Keratinocyte (primary cell): ENCODE data around the gene DDIT4L. TPM values are rescaled to one million over a fixed set of nuclear protein-coding genes. Genes with fewer than 3 reads are reported as not detected.

ENCODE experiments used
- DNase-seq: peaks from one replicate; pipeline ENCODE4 v3.0.0-alpha.2; 2011; ENCODE audit warnings: low read depth, missing footprints, low spot score
- FAIRE-seq: peaks from 2 replicates; lab custom pipeline; 2011; peaks lifted over from hg19 to GRCh38; lab: Jason Lieb, UNC
- H2AFZ ChIP-seq: 2 replicates; pipeline ENCODE4 v1.6.0; 2012; ENCODE audit warnings: low read length, control low read depth, inconsistent platforms; ENCODE audit not compliant: control insufficient read depth
- H3K27ac ChIP-seq: 2 replicates; pipeline ENCODE4 v1.5.1; 2011; ENCODE audit warnings: low read length; ENCODE audit not compliant: control insufficient read depth, insufficient read depth
- H3K27me3 ChIP-seq: 3 replicates; pipeline ENCODE4 v1.6.0; 2011; ENCODE audit warnings: low read length; ENCODE audit not compliant: control insufficient read depth, insufficient read depth; ENCODE audit errors: extremely low read depth
- H3K36me3 ChIP-seq, 2 experiments: 2 replicates in 1 of 2; 3 replicates in 1 of 2; pipeline ENCODE4 v1.5.1; 2011; ENCODE audit warnings: low read length in 2 of 2, mild to moderate bottlenecking in 1 of 2; ENCODE audit not compliant: control insufficient read depth in 2 of 2, insufficient read depth in 2 of 2; ENCODE audit errors: extremely low read depth in 1 of 2
- H3K4me1 ChIP-seq: 3 replicates; pipeline ENCODE4 v1.5.1; 2011; ENCODE audit warnings: low read length; ENCODE audit not compliant: control insufficient read depth, insufficient read depth; ENCODE audit errors: extremely low read depth
- H3K4me2 ChIP-seq: 3 replicates; pipeline ENCODE4 v1.6.0; 2011; ENCODE audit warnings: low read depth, low read length; ENCODE audit not compliant: control insufficient read depth, insufficient read depth; ENCODE audit errors: extremely low read depth
- H3K4me3 ChIP-seq, 3 experiments: fragments of 200-600 bp in 1 of 3; sonication (generic) in 1 of 3; 2 replicates in 2 of 3; 3 replicates in 1 of 3; pipeline ENCODE4 v1.5.1; 2011 to 2016; ENCODE audit warnings: low read length in 3 of 3, mild to moderate bottlenecking in 3 of 3, control low read depth in 2 of 3, inconsistent platforms in 1 of 3, low read depth in 1 of 3, mixed read lengths in 1 of 3, mixed run types in 1 of 3, moderate library complexity in 1 of 3; ENCODE audit not compliant: control insufficient read depth in 2 of 3, insufficient read depth in 2 of 3; ENCODE audit errors: extremely low read depth in 1 of 3
- H3K79me2 ChIP-seq: 2 replicates; pipeline ENCODE4 v1.6.0; 2012; ENCODE audit warnings: low read length; ENCODE audit not compliant: control insufficient read depth, insufficient read depth
- H3K9ac ChIP-seq: 3 replicates; pipeline ENCODE4 v1.6.0; 2011; ENCODE audit warnings: low read length; ENCODE audit not compliant: control insufficient read depth, insufficient read depth; ENCODE audit errors: extremely low read depth
- H3K9me1 ChIP-seq: 3 replicates; pipeline ENCODE4 v1.6.0; 2011; ENCODE audit warnings: low read length; ENCODE audit not compliant: control insufficient read depth, insufficient read depth; ENCODE audit errors: extremely low read depth
- H3K9me3 ChIP-seq: 2 replicates; pipeline ENCODE4 v1.5.1; 2012; ENCODE audit warnings: low read depth, low read length; ENCODE audit not compliant: control insufficient read depth
- H4K20me1 ChIP-seq: 3 replicates; pipeline ENCODE4 v1.6.0; 2011; ENCODE audit warnings: low read length; ENCODE audit not compliant: control insufficient read depth, insufficient read depth; ENCODE audit errors: extremely low read depth
- EZH2 ChIP-seq: IDR thresholded peaks from one replicate; pipeline ENCODE4 v1.6.1; 2012; ENCODE audit warnings: inconsistent platforms, mild to moderate bottlenecking, low read length, moderate library complexity
- dilution Hi-C: fragments of 300-500 bp; cut with MboI; formaldehyde crosslinking; loops from one replicate; pipeline ENCODE4 v1.7.0; 2020; ENCODE audit warnings: low sequenced_read_pairs; ENCODE audit not compliant: extremely low pct_ligation_motif_present
- polyA plus RNA-seq, 5 experiments: library from polyadenylated mRNA; depleted of rRNA in 3 of 5; stranded (reverse) in 3 of 5; stranded (forward) in 1 of 5; unstranded in 1 of 5; fragments of >200 nt; gene quantifications; 1 replicate in 1 of 5; 2 replicates in 3 of 5; 3 replicates in 1 of 5; pipeline versions ENCODE4 v1.2.1 to v1.2.3, GENCODE V29; 2011 to 2012; ENCODE audit warnings: missing spikeins in 2 of 5, low read depth in 1 of 5, low replicate concordance in 1 of 5
- TF ChIP-seq, protein P1 (sequence below), 3 experiments: IDR thresholded peaks in 1 of 3; conservative IDR thresholded peaks in 1 of 3; optimal IDR thresholded peaks in 1 of 3; 2 replicates in 2 of 3; 3 replicates in 1 of 3; pipeline versions ENCODE3 to v1.5.1; 2011; ENCODE audit warnings: low read length in 3 of 3, mild to moderate bottlenecking in 3 of 3, moderate library complexity in 2 of 3, control low read depth in 1 of 3, inconsistent platforms in 1 of 3; ENCODE audit not compliant: insufficient read depth in 2 of 3; ENCODE audit errors: extremely low read depth in 1 of 3

Gene DDIT4L
- polyA plus RNA-seq, 1 donor (not counting 4 experiments of a cell fraction or from before 2014, with no cell fraction given) = 0.46 TPM

DNA sequence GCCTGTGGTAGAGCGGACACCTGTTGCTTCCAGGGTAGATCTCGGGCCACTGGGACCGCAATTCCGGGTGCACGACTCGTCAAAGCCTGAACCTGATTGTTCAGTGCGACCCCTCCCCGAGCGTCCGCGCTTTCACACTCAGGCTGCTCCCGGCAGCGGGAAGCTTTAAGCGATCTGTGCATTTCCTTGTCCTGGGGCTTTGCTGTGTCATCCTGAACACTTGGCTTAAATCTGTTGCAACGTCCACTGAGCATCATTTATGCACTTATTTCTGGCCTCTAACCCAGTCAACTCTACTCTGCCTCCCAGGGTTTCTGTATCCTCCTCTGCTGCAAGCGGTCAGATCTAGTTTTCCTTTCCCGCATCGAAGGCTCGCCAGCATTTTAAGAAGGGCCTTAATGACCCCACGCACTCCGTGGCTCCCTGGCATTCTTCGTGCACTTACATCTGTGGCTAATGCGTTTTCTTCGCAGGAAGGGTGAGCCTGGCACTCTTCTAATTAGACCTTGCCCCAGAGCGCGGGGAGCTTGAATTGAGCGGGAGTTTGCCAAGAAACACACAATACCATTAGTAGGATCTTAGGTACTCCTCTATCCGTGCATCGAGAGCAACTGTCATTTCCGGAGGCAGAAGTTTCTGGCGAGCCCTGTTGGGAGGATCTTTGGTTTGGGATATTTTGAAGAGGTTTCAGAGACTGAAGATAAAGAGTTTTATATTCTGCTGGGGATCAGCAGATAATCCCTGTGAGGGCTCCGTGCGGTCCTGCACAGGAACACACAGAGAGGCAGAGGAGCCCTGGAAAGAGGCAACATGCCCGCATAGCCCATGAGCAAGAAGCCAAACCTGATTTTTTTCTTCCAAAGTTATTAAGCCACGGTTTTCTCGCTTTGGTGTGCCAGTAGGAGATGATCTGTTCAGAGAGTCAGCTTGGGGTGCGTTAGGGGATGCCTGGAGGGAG lies 654 bp upstream of the DDIT4L start:
- Histone ChIP-seq H3K36me3 (no peaks in the 10 kb centered on the region), H3K9ac (no peak overlapping the region), H3K4me2 (peak overlapping the region; percentile 89), H3K9me1 (no peaks in the 10 kb centered on the region), H2AFZ (peak overlapping the region; percentile 61), H3K27me3 (no peaks in the 10 kb centered on the region), H4K20me1 (no peaks in the 10 kb centered on the region), H3K27ac (no peak overlapping the region), H3K4me1 (peaks cover 3% of the 10 kb centered on the region), H3K9me3 (no peaks in the 10 kb centered on the region), H3K4me3 (peak overlapping the region; percentile 32 to 69 (median 62)), H3K79me2 (no peaks in the 10 kb centered on the region)
- dilution Hi-C loops = no loop called here
- FAIRE-seq = no peak
- no peak for DNase-seq
- TF ChIP-seq, protein P1, sequence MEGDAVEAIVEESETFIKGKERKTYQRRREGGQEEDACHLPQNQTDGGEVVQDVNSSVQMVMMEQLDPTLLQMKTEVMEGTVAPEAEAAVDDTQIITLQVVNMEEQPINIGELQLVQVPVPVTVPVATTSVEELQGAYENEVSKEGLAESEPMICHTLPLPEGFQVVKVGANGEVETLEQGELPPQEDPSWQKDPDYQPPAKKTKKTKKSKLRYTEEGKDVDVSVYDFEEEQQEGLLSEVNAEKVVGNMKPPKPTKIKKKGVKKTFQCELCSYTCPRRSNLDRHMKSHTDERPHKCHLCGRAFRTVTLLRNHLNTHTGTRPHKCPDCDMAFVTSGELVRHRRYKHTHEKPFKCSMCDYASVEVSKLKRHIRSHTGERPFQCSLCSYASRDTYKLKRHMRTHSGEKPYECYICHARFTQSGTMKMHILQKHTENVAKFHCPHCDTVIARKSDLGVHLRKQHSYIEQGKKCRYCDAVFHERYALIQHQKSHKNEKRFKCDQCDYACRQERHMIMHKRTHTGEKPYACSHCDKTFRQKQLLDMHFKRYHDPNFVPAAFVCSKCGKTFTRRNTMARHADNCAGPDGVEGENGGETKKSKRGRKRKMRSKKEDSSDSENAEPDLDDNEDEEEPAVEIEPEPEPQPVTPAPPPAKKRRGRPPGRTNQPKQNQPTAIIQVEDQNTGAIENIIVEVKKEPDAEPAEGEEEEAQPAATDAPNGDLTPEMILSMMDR (optimal IDR thresholded peaks at IDR 0.05 in 1 of 3, IDR thresholded peaks at IDR 0.05 in 1 of 3, conservative IDR thresholded peaks at IDR 0.05 in 1 of 3; ENCODE audit: extremely low read depth in 1 of 3, insufficient read depth in 2 of 3, low read length in 3 of 3) = no peak
- no peak for TF ChIP-seq EZH2

GRCh38 chr4:100188829-100189228 lies 1.4 kb downstream of the DDIT4L start:
- no peaks in the 10 kb centered on the region for H3K36me3 ChIP-seq
- H3K4me2 ChIP-seq = no peak overlapping the region
- H3K4me3 ChIP-seq = no peak overlapping the region
- no peaks in the 10 kb centered on the region for H4K20me1 ChIP-seq
- H3K9me3 ChIP-seq = no peaks in the 10 kb centered on the region
- H3K27me3 ChIP-seq = no peaks in the 10 kb centered on the region
- H3K9ac ChIP-seq = no peak overlapping the region
- peaks cover 3% of the 10 kb centered on the region for H3K4me1 ChIP-seq
- FAIRE-seq = no peak
- TF ChIP-seq, protein P1 (optimal IDR thresholded peaks at IDR 0.05 in 1 of 3, IDR thresholded peaks at IDR 0.05 in 1 of 3, conservative IDR thresholded peaks at IDR 0.05 in 1 of 3; ENCODE audit: extremely low read depth in 1 of 3, insufficient read depth in 2 of 3, low read length in 3 of 3) = no peak
- TF ChIP-seq EZH2 = no peak
- dilution Hi-C loops = no loop called here
- no peak overlapping the region for H2AFZ ChIP-seq
- no peak for DNase-seq
- no peaks in the 10 kb centered on the region for H3K79me2 ChIP-seq
- H3K9me1 ChIP-seq = no peaks in the 10 kb centered on the region
- H3K27ac ChIP-seq = no peak overlapping the region
